NCI-H1048 (cell line): ENCODE measurements around the gene SLBP.

ENCODE experiments used
- DNase-seq: peaks from one replicate; lab custom pipeline; 2025; lab: John Stamatoyannopoulos, UW

Gene SLBP

GRCh38 chr4:1712216-1713002, at the start of gene SLBP:
Gene SLBP (minus strand): TSS chr4:1712319. CDS start chr4:1712188, 131 bp downstream.
- DNase-seq, result peak; percentile 89

DNA sequence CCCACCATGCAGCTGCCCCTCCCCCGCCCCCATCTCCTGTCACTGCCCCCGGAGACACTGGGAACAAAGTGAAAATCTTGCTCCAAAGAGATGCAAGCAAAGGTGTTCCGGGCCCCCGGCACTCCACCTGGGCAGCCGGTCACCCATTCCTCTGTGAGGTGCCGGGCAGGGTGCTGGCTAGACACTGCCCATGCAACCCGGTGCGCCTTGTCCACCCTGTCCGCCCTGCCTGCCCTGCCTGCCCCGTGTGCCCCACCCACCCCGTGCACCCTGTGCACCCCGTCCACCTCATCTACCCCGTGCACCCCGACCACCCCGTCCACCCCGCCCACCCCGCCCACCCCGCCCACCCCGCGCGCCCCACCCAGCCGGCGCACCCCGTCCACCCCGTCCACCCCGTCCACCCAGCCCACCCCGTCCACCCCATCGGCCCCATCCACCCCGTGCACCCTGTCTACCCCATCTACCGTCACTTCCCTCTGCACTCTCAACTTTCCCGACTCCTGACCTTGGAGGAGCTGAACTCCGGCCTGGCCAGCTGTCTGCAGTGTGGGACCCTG, 49.1 kb upstream of the SLBP start:
- no peak for DNase-seq

GRCh38 chr4:1760521-1761071, 48.5 kb upstream of the SLBP start:
- DNase-seq, result no peak

DNA sequence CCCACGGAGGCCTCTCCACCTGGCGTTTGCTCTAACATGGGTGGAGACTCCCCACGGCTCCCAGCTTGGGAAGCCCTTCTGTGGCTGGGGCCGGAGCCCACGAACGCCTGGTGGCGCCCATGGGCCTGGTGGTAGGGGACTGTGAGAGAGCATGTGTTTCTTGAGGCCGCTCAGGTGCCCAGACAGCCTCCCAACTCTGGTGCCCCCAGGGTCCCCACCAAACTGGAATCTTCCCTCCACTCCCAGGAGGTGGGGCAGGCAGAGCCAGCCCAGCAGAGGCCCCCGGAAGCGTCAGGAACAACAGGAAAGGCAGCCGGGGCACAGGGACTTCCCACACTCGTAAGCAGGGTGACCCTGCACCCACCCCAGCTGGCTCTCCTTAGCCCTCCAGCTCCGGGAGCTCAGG, 47.7 kb upstream of the SLBP start:
- no peak for DNase-seq

- DNase-seq, result no peak
Observed at GRCh38 chr4:1759170-1759817, 47.2 kb upstream of the SLBP start.

GRCh38 chr4:1758306-1759121, 46.4 kb upstream of the SLBP start:
- no peak for DNase-seq

- no peak for DNase-seq
Observed at GRCh38 chr4:1757836-1758235, 45.7 kb upstream of the SLBP start.

- DNase-seq, result no peak
Observed at GRCh38 chr4:1756893-1757779, 45.0 kb upstream of the SLBP start.

DNA sequence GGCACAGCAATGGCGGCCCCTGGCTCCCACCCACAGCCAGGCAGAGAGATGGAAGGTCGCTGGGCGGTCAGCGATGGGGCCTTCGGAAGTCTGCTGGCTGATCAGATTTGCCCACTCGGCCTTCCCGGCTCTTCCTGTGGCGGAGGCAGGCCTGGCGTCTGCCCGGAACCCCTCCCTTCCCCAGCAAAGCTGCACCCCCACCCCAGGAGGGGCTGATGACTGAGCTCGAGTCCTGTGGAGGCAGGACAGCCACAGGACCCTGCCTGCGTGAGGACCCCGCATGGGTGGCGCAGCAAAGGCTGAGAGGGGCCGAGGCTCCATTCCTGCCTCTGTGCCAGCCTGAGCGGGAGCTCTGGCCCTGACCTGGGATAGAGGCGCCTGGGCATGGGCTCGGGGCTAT, 44.0 kb upstream of the SLBP start:
- DNase-seq, result no peak

GRCh38 chr4:1755297-1755696, 43.2 kb upstream of the SLBP start:
- DNase-seq, result no peak

DNA sequence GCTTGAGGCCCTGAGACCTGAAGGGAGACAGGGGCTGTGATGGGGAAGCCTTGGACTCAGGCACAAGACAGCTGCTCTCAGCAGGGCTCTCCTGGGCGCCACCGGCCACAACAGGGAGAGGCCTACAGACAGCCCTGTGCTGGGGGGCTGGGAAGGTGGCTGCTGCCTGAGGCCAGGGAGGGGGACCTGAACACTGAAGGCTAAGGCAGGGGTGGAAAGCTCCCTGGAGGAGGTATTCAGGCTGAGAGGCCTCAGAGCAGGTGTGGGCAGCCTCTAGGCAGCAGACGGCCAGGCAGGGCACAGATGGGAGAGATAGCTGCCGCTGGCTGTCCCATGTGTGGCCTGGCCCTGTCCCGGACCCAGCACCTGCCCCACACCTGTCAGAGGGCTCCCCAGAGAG, 42.2 kb upstream of the SLBP start:
- DNase-seq, result no peak

DNA sequence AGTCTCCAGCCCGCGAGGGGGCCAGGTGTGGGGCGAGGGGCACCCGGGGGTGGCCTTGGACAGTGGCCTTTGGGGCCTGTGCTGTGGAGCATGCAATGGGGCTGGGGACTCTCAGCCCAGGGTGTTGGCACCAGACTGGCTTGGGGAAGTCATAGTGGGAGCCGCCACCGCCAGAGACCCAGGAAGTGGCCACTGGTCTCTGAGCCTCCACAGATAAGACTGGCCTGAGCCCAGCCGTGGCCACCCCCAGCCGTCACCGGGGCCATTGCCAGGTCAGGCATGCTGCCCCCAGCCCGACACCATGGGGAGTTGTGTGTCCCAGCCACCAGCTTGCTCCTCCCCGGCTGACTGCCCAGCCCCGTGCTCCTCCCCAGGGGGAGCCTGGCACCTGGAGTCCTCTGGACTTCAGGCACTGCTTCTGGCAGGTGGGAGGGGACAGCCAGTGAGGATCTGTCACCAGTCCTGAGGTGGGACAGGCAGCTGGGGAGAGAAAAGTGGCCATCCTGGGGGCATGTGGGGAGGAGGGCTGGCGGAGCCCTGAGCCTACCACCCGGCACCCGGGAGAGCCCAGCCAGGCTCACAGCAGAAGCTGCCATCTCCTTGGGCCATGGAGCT, 41.7 kb upstream of the SLBP start:
- no peak for DNase-seq

GRCh38 chr4:1753294-1753696, 41.2 kb upstream of the SLBP start:
- no peak for DNase-seq

- DNase-seq, result no peak
Observed at GRCh38 chr4:1752284-1753041, 40.3 kb upstream of the SLBP start.

DNA sequence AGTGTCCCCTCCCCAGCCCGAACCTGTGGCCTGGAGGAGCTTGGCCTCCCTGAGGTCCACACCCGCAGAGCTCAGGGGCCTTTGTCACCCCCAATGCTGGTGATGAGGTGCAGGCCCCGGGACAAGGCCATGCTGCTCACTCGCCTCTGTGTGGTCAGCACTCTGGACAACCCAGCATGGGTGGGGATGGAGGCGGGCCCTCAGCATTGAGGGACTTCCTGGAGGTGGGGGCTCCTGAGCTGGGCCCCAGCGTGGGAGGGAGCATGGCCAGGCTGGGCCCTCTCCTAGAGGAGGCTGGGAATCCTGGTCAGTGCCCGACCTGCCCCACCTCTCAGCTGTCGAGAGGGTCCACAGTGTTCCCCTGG, 39.8 kb upstream of the SLBP start:
- no peak for DNase-seq

DNA sequence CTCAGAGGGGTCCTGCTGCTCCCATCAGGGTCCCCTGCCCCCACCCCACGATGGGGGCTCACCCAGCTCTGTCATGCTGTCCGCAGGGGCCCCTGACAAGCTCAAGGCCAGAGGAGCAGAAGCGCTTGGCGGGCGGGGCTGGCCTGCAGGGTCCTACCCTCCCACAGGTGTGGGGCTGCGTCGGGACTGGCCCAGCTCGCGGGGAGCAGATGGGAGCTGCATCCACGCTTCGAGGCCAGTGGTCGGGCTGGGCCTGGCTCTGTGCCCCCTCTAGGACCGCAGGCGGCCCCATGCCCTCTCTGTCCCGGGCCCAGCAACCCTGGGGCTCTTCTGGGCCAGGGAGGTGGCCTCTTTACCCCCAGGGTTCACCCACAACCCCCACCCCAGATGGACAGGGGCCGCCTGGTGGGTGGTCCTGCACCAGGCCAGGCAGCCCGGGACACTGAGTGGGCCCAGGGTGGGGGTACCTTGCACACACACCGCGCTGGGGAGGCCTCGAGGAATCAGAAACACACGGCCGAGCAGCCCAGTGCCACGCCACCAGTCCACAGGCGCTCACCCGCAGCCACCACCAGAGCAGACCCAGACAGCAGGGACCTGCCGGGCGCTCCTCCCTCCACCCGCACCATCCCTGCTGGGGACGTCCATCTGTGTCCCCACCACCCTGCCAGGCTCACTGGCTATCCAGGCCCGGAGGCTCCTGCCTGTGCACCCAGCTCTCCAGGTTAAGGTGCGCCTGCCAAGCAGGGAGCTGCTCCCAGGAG, 39.2 kb upstream of the SLBP start:
- DNase-seq, result no peak

GRCh38 chr4:1750381-1751154, 38.4 kb upstream of the SLBP start:
- DNase-seq, result no peak

DNA sequence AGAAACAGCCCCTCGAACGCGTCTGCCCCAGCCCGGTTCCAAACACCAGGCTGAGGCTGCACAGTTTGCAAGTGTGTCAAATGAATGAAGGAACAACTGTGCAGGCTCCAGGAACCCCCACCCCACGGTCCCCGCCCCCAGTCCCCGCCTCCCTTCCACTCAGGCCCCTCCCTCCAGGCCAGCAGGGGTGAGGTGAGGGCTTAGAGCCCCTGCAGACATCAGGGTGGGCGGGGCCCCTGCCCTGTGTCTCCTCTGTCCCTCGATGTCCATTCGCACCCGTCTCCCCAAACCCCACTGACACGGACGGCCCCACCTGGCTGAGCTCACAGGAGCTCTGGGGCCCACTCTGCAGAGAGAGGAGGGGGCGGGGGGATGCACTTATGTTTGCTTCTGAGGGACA, 37.7 kb upstream of the SLBP start:
- no peak for DNase-seq

DNA sequence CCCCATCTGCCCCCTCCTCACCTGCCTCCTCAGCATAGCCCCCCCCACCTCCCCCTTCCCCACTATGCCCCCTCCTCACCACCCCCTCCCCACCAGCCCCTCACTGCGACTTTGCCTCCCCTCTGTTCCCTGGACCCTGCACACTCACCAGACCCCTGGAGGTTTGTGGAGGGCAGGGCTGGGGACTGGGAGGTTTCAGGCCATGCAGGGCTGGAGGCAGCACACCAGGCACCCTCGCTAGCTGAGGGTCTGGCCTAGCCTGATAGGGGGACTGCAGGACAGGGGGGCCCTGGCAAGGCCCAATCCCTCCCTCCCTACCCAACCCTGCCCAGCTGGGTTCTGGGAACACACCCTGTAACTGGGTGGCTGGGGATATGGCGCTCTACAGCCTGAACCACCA, 37.3 kb upstream of the SLBP start:
- no peak for DNase-seq
